ENCODE results near the gene ANKLE1. TPM values are rescaled to one million over a fixed set of nuclear protein-coding genes. Genes with fewer than 3 reads are reported as not detected.
"Not testable (repeated sequence)": the region's sequence is repeated elsewhere in the genome, so short reads cannot be mapped to it uniquely, and the experiment has no call there.

Gene ANKLE1
- total and polyA plus RNA-seq, 2 experiments from 2014 or later = 0.29 to 0.90 TPM

GRCh38 chr19:17293605-17294004 is 11.9 kb downstream of the ANKLE1 start:
- H3K4me2 ChIP-seq = no peak overlapping the region
- H3K9me2 ChIP-seq (replicated peaks; ENCODE audit: insufficient read depth) = no peaks in the 10 kb centered on the region
- H3K4me3 ChIP-seq = no peak overlapping the region
- H4K20me1 ChIP-seq (ENCODE audit: insufficient read depth, poor library complexity, severe bottlenecking) = no peaks in the 10 kb centered on the region
- no peaks in the 10 kb centered on the region for H3K36me3 ChIP-seq (replicated peaks; ENCODE audit: insufficient read depth, low read depth)
- 92% methylated on average over 14 of the region's 14 CpGs for WGBS (ENCODE audit: low lambda C conversion rate, missing lambda C conversion rate)
- TF ChIP-seq EZH2phosphoT487 (IDR thresholded peaks at IDR 0.05; ENCODE audit: low read depth, severe bottlenecking, unreplicated experiment) = no peak
- TF ChIP-seq CTCF (IDR thresholded peaks at IDR 0.05; ENCODE audit: poor library complexity) = no peak
- TF ChIP-seq EZH2 (IDR thresholded peaks at IDR 0.05; ENCODE audit: borderline replicate concordance) = no peak
- peaks cover 3% of the 10 kb centered on the region for H3K79me2 ChIP-seq
- H3K27ac ChIP-seq = no peak overlapping the region
- DNase-seq (ENCODE audit: low spot score) = no peak
- H3K27me3 ChIP-seq = no peaks in the 10 kb centered on the region
- no peaks in the 10 kb centered on the region for H3K9me3 ChIP-seq (ENCODE audit: low read depth)
- peaks cover 3% of the 10 kb centered on the region for H3K4me1 ChIP-seq (ENCODE audit: insufficient read depth)
- no peak overlapping the region for H2AFZ ChIP-seq

GRCh38 chr19:17294051-17294891 is 12.6 kb downstream of the ANKLE1 start:
- Histone ChIP-seq H3K27me3 (no peaks in the 10 kb centered on the region), H3K9me3 (ENCODE audit: low read depth) (no peaks in the 10 kb centered on the region), H3K36me3 (replicated peaks; ENCODE audit: insufficient read depth, low read depth) (no peaks in the 10 kb centered on the region), H3K4me2 (no peak overlapping the region), H3K27ac (no peak overlapping the region), H2AFZ (no peak overlapping the region), H3K79me2 (peaks cover 3% of the 10 kb centered on the region), H3K9me2 (replicated peaks; ENCODE audit: insufficient read depth) (no peaks in the 10 kb centered on the region), H3K4me1 (ENCODE audit: insufficient read depth) (peaks cover 3% of the 10 kb centered on the region), H3K4me3 (no peak overlapping the region), H4K20me1 (ENCODE audit: insufficient read depth, poor library complexity, severe bottlenecking) (no peaks in the 10 kb centered on the region)
- no peak for TF ChIP-seq EZH2 (IDR thresholded peaks at IDR 0.05; ENCODE audit: borderline replicate concordance)
- no peak for DNase-seq (ENCODE audit: low spot score)
- 94% methylated on average over 44 of the region's 48 CpGs for WGBS (ENCODE audit: low lambda C conversion rate, missing lambda C conversion rate)

GRCh38 chr19:17295551-17295950 is 13.8 kb downstream of the ANKLE1 start:
- H3K27me3 ChIP-seq; H3K4me3 ChIP-seq; H3K9me3 ChIP-seq (ENCODE audit: low read depth); DNase-seq (ENCODE audit: low spot score); H3K4me1 ChIP-seq (ENCODE audit: insufficient read depth); H3K4me2 ChIP-seq; H3K36me3 ChIP-seq (replicated peaks; ENCODE audit: insufficient read depth, low read depth); H4K20me1 ChIP-seq (ENCODE audit: insufficient read depth, poor library complexity, severe bottlenecking); H3K27ac ChIP-seq; H3K79me2 ChIP-seq; H3K9me2 ChIP-seq (replicated peaks; ENCODE audit: insufficient read depth); H2AFZ ChIP-seq: not testable (repeated sequence)
- 95% methylated on average over 6 of the region's 6 CpGs for WGBS (ENCODE audit: low lambda C conversion rate, missing lambda C conversion rate)

GRCh38 chr19:17296273-17296672 is 14.6 kb downstream of the ANKLE1 start:
- DNase-seq (ENCODE audit: low spot score) = no peak
- no peak overlapping the region for H3K4me3 ChIP-seq
- H3K27me3 ChIP-seq = no peaks in the 10 kb centered on the region
- no peaks in the 10 kb centered on the region for H3K4me1 ChIP-seq (ENCODE audit: insufficient read depth)
- WGBS (ENCODE audit: low lambda C conversion rate, missing lambda C conversion rate) = 86% methylated on average over 4 of the region's 4 CpGs
- H4K20me1 ChIP-seq (ENCODE audit: insufficient read depth, poor library complexity, severe bottlenecking) = no peaks in the 10 kb centered on the region
- no peaks in the 10 kb centered on the region for H3K9me2 ChIP-seq (replicated peaks; ENCODE audit: insufficient read depth)
- H3K9me3 ChIP-seq (ENCODE audit: low read depth) = no peaks in the 10 kb centered on the region
- no peak overlapping the region for H3K4me2 ChIP-seq
- H3K36me3 ChIP-seq (replicated peaks; ENCODE audit: insufficient read depth, low read depth) = no peaks in the 10 kb centered on the region
- TF ChIP-seq EZH2 (IDR thresholded peaks at IDR 0.05; ENCODE audit: borderline replicate concordance) (no peak), CTCF (IDR thresholded peaks at IDR 0.05; ENCODE audit: poor library complexity) (no peak), EZH2phosphoT487 (IDR thresholded peaks at IDR 0.05; ENCODE audit: low read depth, severe bottlenecking, unreplicated experiment) (no peak)
- no peak overlapping the region for H2AFZ ChIP-seq
- H3K27ac ChIP-seq = no peak overlapping the region
- peaks cover 3% of the 10 kb centered on the region for H3K79me2 ChIP-seq

Data from hepatocyte (in vitro differentiated cells).